ENCODE data around the gene CLCN4.

CLCN4 gene

DNA sequence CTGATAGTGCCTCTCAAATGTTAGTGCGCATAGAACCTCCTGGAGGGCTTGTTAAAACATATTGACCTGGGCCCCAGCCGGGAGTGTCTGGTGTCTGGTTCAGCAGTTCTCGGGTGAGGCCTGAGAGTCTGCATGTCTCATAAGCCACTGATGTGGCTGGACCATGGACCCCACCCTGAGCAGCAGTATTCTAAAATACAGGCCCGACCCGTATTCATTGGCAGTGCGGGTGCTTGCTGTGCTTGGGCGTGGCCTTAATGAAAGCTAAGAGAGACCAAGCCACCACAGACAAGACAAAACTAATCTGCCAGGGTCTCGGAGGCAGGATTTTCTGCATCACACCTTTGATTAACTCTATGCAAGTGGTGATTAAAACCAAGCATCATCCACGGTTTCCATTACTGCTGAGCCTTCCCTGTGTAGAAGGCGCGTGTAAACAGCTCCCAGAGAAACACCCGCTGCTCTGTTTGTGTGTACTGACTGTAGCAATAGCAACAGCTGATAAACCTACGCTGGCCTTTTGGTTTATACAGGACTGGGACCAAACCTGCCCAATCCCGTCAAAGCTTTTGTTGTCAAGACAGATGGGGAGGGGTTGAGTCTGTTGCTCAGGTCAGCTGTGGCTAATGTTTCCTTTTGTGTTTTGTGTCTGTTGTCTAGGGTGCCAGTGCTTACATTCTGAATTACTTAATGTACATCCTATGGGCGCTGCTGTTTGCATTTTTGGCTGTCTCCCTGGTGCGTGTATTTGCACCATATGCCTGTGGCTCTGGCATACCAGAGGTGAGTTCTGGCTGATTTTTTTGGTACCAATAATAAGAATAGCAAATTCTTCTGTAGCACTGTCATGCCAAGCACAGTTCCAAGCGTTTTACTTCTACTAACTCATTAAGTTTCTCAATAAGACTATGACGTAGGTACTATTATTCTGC is 40.8 kb downstream of the CLCN4 start:
- peak; percentile 39 for DNase-seq

DNA sequence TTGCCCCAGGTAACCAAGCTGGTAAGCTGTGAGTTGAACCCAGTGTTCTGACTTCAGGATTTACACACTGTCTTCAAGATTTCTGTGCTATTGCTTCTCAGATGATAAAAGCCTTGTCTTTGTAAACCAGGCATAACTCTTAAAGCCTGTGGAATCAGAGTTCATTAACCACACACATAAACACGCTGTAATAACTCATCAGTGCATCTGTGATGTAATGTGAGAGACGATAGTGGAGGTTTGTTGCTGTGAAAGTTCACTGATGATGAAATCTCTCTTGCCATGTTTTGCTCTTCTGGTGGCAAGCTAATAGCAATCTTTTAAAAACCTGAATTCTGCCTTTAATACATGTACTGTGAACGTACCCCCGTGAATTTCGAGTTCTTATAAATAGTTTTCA is 41.5 kb downstream of the CLCN4 start:
- no peak for DNase-seq

DNA sequence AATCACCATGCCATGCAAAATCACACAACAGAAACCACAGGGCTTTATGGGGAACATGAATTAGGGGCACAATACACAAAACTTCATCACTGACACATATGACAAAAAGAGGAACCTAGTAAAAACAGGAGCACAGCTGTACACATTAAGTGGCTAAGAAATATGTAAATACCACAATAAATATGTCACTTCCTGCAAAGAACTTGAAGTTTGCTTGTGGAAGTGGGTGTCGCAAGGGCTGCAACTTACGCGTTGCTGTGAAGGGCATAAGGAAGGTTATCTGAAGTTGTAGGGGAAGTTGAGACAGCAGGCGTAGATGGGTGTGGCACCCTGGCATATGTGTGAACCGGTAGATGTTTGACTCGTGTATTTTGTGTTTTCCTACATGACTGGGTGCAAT is 42.4 kb downstream of the CLCN4 start:
- DNase-seq, result no peak

DNA sequence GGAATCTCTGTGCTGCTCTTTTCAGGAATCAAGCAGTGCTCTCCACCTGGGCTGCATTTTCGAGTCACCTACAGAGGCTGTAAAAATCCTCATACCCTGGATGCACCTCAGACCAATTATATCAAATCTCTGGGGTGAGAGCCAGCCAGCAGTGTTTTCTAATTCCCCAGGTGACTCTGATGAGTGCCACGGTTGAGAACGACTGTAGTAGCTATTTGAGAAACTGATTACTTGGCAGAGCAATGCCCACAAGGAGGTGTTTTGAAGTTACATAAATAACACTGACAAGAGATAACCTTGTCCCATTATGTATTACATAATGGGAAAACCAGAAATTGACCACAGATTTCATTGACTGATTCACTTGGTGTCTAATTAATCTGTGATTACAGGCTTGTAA is 46.8 kb downstream of the CLCN4 start:
- no peak for DNase-seq

GRCh38 chrX:10206317-10206716 is 49.5 kb downstream of the CLCN4 start:
- no peak for DNase-seq

DNA sequence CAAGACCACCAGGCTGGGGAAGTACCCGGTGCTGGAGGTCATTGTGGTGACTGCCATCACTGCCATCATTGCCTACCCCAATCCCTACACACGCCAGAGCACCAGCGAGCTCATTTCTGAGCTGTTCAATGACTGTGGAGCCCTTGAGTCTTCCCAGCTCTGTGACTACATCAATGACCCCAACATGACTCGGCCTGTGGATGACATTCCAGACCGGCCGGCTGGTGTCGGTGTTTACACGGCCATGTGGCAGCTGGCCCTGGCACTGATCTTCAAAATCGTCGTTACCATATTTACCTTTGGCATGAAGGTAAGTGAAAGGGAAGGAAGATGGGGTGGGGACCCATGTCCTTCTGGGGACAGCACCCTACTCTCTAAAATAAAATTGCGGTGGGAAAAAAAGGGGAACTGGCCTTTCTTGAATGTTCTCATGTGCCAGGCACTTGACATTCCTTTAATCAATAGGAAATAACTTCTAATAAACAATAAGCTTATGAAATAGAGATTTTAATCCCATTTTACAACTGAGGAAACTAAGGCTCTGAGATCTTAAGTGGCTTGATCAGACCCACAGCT is 51.6 kb downstream of the CLCN4 start:
- DNase-seq, result no peak

- no peak for DNase-seq
These were observed 52.2 kb downstream of the CLCN4 start for GRCh38 chrX:10208953-10209352.

DNA sequence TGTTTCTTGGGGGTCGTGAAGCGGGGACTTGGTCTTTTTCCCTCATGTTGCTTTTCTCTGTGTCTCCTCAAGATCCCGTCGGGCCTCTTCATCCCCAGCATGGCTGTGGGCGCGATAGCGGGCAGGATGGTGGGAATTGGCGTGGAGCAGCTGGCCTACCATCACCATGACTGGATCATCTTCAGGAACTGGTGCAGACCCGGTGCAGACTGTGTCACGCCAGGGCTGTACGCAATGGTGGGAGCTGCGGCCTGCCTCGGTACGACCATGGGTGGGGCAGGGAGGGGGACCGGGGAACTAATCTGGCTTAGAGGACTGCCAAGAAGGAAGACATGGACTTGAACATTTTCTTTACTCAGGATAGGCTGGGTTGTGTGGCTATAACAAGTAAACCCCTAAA is 55.6 kb downstream of the CLCN4 start:
- no peak for DNase-seq

GRCh38 chrX:10213716-10214115 is 56.9 kb downstream of the CLCN4 start:
- no peak for DNase-seq

DNA sequence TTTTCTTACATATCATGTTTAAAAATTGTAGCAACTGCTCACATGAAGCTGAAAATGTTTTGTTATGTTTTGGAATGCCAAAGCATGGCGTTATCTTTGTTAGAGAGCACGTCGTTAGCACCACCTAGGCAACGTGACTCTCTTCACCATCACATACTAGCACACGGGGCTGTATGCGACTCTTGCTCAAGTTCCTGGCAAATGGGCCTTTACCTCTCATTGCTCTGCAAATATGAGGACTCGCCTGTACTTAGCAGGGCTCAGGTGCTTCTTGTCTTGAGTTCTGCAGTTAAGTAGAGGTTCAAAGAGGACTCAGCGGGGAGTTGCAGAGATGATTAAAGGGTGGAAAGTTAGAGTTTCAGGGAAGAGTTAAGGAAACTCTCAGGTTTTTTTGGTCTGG is 59.4 kb downstream of the CLCN4 start:
- DNase-seq, result no peak

DNA sequence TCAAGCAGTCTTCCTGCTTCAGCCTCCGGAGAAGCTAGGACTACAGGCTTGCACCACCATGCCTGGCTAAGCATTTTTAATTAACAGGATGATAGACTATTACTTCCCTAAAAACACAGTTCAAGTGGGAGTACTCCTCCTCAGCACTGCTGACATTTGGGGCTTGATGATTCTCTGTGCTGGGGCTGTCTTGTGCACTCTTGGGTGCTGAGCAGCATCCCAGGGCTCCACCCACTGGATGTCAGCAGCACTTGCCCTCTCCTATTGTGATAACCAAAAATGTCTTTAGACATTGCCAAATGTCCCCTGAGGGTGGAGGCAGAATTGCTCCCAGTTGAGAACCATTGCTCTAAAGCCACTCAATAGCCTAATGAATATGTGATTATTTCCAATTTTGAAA is 60.4 kb downstream of the CLCN4 start:
- DNase-seq, result no peak

- no peak for DNase-seq
These were observed 64.9 kb downstream of the CLCN4 start for GRCh38 chrX:10221651-10222050.

GRCh38 chrX:10223276-10223675 is 66.5 kb downstream of the CLCN4 start:
- DNase-seq, result peak; percentile 19

DNA sequence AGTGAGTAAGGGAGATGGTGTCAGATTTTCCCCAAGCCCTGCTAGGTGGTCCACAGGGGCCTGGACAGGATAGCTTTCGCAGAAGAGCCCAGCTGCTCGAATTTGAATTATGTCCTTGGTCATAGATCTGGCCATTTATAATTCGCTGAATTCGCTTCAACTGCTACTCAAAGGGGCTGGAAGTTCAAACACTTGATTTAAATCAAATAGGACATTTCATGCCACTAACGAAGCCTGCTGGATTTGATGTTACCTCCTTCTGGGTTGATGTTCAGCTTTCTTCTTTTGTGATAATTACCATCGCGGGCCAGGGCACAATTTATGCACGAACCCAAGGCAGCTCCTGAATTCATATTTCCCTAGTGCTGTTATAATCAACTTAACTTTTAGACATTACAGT is 67.0 kb downstream of the CLCN4 start:
- no peak for DNase-seq

DNA sequence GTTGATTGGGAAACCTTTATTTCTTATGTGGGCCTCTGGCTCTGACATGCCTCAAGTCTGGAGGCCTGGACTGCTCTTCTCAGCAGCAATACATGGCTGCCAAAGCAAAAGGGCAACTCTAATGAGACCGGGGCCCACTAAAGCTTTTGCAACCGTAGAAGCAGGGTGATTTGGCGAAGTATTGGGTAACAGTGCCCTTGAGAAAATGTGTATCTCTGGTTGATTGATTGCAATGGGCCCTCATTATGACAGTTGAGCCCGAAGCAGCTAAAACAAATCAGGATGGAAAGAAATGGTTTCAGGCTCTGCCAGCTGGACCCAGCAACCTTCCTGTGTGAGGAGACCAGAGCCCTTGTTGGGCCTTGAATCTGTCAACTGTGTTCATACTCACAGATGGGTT is 73.4 kb downstream of the CLCN4 start:
- no peak for DNase-seq

- peak; percentile 36 for DNase-seq
These were observed 74.7 kb downstream of the CLCN4 start for GRCh38 chrX:10231461-10231860.

GRCh38 chrX:10233173-10233572 is 76.4 kb downstream of the CLCN4 start:
- DNase-seq, result peak; percentile 64

GRCh38 chrX:10233696-10234095 is 76.9 kb downstream of the CLCN4 start:
- DNase-seq, result no peak

- DNase-seq, result no peak
These were observed 79.1 kb downstream of the CLCN4 start for GRCh38 chrX:10235851-10236250.

- DNase-seq, result no peak
These were observed 80.5 kb downstream of the CLCN4 start for GRCh38 chrX:10237241-10237640.

DNA sequence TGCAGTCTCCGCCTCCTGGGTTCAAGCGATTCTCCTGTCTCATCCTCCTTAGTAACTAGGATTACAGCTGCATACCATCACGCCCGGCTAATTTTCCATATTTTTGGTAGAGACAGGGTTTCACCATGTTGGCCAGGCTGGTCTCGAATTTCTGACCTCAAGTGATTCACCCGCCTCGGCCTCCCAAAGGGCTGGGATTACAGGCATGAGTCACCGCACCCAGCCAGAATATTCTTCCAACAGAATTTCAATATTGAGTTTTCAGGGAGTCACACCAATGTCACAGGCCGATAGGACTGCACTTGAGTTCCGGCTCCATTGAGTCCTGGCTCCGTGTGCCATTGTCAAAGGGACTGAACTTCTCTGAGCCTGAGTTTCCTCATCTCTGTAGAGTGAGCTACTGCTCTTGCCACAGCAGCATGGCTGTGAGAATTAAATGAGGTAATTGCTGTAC is 82.9 kb downstream of the CLCN4 start:
- no peak for DNase-seq

DNA sequence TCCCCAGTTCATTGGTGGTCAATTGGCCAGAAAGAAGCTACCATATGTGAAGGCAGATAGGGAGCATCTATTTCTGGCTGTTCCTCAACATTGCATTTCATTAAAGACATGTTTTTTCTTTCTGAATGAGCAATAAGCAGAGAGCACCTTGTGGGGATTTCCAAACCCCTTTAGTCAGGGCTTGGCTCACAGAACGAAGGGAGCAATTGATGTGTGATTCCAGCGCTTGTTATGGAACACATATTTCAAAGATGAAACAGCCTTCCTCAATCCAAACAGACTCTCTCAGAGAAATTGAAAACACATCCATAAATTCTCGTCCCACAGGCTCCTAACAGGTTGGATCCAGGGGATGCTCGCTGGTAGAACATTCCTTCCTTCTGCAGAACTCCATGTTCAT is 84.1 kb downstream of the CLCN4 start:
- DNase-seq, result no peak

- DNase-seq, result no peak
These were observed 85.3 kb downstream of the CLCN4 start for GRCh38 chrX:10242026-10242425.

GRCh38 chrX:10243106-10243505 is 86.3 kb downstream of the CLCN4 start:
- DNase-seq, result no peak
